ENCODE measurements around the gene S1PR4.

DNA sequence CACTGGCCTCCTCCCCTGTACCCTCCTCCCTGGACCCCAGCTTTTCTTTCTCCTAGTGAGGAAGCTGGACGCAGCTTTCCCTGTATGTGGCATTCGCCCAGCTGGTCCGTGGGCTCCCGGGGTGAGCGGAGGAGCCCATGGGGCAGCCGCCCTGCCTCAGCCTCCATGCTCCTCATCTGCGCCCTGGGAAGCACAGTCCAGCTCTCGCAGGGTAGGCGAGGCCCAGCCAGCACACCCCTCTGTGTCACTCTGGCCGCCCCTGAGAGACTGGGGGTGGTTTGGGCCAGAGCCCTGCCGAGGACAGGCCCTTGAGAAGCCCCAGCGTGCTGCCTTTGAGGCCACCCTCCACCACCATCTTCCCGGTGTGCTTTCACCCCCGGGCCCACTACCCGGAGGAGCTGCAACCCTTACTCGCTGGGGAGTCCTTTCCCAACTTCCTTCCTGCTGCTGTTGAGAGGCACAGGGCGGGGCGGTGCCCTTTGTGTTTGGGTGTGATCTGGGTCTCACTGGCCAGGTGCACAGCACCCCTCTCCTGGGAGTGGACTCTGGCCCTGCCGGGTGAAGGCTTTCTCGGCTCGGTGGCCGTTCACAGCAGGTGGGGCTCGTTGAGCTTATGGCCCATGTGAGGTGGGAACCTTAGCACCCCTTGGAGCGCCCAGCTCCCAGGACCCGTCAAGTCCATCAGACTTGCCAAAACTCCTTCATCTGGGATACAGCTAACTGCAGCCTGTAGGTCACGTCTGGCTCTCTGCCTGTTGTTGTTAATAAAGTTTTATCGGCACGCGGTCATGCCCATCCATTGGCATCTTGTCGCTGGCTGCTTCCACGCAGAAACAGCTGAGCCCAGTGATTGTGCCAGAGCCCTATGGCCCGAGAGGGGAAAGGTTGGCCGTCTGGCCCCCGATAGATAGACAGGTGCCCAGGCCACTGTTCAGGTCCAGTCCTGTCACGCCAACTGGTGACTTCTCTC lies 10.3 kb downstream of the S1PR4 start:
- TF ChIP-seq SPI1 (IDR thresholded peaks at IDR 0.05; ENCODE audit: low read depth, low read length) (no peak), POLR2A (IDR thresholded peaks at IDR 0.05; ENCODE audit: low read depth, low read length) (no peak)

Data from GM12891 (cell line).